Measurements from ENCODE around the gene PTCD2.

GRCh38 chr5:72351376-72351775, 31.2 kb downstream of the PTCD2 start:
- TF ChIP-seq POLR2AphosphoS5 (IDR thresholded peaks at IDR 0.05) = no peak
- no peak for TF ChIP-seq CTCF (IDR thresholded peaks at IDR 0.05)
